Endothelial cell of hepatic sinusoid (primary cell): Measurements from ENCODE around the gene SFSWAP.
"Not testable (repeated sequence)": the region's sequence is repeated elsewhere in the genome, so short reads cannot be mapped to it uniquely, and the experiment has no call there.

Experiments used
- in situ Hi-C: cut with HindIII; loops from 2 replicates; pipeline ENCODE4 v1.10.0; 2017; ENCODE audit warnings: low sequenced_read_pairs

SFSWAP gene

DNA sequence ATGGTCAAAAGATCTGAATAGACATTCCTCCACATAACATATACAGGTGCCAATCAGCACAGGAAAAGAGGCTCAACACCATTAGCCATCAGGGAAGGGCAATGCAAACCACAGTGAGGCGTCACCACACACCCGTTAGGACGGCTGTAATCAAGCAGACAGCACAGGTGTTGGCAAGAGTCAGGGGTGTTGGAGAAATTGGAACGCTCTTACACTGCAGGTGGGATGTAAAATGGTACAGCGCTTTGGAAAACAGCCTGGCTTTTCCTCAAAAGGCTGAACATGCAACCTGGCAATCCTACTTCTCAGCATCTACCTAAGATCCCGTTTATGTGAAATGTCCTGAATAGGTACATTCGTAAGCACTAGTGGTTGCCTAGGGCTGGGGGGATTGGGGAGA is 95.8 kb downstream of the SFSWAP start:
- in situ Hi-C loops = no loop called here

DNA sequence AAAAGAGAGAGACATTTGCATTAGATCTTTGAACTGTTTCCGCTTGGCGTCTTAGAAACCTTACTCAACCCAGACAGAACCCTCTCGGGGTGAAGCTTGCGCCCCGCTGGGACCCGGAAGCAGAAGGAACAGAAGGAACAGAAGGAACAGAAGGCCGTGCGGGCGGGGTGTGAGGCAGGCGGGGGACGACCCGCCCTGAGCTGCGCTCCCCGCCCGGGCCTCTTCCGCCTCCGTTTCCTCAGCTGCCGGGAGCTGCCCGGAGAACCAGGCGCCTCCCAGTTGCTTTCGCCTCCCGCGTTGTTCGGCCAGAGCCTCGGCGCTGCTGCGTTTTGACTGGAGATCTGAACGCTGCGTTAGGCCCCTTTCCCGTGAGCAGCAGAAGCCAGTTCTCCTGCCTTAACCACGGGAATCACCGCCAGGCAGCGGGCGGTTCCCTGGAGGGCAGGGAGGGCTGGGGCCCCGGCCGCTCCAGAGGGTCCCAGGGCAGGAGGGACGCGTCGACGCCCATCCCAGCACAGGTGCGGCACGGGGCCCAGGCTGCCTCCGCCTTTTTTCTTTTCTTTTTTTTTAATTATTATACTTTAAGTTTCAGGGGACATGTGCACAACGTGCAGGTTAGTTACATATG is 98.0 kb downstream of the SFSWAP start:
- in situ Hi-C loops = no loop called here

DNA sequence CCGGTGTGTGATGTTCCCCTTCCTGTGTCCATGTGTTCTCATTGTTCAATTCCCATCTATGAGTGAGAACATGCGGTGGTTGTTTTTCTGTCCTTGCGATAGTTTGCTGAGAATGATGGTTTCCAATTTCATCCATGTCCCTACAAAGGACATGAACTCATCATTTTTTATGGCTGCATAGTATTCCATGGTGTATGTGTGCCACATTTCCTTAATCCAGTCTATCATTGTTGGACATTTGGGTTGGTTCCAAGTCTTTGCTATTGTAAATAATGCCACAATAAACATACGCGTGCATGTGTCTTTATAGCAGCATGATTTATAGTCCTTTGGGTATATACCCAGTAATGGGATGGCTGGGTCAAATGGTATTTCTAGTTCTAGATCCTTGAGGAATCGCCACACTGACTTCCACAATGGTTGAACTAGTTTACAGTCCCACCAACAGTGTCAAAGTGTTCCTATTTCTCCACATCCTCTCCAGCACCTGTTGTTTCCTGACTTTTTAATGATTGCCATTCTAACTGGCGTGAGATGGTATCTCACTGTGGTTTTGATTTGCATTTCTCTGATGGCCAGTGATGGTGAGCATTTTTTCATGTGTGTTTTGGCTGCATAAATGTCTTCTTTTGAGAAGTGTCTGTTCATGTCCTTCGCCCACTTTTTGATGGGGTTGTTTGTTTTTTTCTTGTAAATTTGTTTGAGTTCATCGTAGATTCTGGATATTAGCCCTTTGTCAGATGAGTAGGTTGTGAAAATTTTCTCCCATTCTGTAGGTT is 98.8 kb downstream of the SFSWAP start:
- in situ Hi-C loops = not testable (repeated sequence)

DNA sequence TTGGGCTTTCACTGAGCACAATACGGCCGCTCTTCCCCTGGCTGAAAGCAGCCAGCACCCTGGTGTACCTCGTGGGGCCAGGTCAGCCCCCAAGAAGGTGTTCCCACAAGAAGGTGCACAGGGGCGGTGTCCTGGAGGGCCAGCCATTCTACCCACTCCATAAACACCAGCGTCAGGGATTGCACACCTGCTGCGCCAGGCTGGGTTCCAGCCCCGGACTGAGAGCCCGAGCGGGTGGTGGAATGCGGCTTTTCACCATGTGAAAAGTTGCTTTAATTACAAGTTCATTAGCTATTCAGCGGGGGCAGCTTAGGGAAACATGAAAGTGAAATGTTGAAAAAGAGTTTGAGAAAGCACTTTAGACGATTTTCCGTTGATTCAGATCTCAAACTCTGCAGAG is 99.8 kb downstream of the SFSWAP start:
- in situ Hi-C loops = no loop called here

DNA sequence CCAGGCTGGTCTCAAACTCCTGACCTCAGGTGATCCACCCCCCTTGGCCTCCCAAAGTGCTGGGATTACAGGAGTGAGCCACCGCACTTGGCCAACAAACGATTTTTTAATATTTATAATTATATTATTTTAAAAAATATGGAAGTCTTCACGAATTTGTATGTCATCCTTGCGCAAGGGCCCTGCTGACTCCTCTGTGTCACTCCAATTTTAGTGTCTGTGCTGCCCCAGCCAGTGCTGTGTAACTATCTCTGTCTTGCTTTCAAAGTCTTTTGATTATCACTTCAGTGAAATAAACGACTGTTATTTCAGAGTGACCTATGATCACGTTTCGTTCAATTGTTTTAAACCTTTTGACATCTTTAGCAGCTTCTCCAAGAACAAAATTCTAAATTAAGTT is 104.2 kb downstream of the SFSWAP start:
- in situ Hi-C loops = loop anchor here (5.0 kb wide), 1 partner anchor 52 kb away; no protein-coding TSS in a partner anchor

DNA sequence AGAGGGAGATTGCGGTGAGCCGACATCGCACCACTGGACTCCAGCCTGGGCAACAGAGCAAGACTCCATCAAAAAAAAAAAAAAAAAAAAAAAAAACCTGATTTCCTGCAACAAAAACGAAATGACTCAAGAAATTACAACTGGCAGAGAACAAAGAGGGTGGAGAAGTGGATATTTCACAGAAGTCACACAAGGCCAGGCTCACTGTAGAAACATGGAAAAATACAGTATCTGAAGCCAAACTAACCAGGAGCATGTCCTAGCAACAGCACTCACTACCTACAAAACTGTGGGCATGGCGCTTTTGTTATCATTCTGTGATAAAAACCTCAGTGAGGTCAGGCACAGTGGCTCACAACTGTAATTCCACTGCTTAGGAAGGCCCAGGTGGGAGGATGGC is 105.6 kb downstream of the SFSWAP start:
- in situ Hi-C loops = loop anchor here (5.0 kb wide), 1 partner anchor 51 kb away; no protein-coding TSS in a partner anchor

DNA sequence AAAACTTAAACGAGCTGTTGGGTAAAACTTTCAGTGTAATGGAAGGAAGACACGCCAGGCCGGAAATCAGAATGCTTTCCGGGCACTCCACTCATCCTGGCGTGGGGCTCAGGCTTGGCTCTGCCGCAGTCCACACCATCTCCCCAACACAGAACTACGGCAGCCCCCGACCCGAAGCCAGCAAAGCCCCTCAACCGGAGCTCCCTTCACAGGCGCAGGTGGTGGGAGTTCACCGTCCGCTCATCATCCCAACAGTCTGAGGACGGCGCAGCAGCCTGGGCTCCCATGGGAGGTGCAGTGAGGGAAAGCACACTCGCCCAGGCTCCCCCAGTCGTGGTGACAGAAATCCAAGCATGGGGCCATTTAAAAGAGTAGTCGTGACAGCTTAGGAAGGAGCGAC is 106.4 kb downstream of the SFSWAP start:
- in situ Hi-C loops = loop anchor here (5.0 kb wide), 1 partner anchor 50 kb away; no protein-coding TSS in a partner anchor

DNA sequence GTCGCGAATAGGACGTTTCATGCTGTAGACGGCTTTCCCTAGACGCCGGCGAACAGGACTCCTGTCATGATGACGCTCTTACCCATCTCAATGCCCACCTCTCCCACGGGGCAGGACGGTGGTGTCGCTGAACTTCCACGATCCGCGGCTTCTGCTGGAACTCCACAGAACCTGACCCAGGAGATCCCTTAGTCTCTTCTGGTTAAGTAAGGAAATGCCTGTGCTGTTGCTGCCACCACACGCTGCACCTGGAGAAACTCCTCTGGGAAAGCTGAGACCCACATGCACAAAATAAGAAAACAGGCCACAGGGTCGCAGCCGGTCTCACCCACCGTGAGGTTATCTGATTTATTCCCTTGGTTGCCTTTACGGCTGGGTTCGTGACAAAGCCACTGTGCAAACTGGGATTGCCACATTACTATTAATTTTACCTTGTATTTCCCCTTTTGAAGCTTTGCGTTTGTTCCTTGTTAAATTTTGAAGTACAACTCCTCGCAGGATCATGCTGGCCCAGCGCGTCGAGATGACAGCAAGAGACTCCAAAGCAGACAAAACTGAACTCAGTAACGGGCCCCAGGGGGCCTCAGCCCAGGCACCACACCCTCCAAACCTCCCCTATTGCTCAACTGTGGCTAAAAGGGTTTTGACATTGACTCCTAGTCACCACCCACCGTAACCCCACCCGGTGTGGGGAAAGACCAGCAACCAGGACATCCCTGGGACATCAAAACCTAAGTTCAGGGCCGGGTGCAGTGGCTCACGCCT is 108.1 kb downstream of the SFSWAP start:
- in situ Hi-C loops = loop anchor here (5.0 kb wide), 1 partner anchor 48 kb away; no protein-coding TSS in a partner anchor

DNA sequence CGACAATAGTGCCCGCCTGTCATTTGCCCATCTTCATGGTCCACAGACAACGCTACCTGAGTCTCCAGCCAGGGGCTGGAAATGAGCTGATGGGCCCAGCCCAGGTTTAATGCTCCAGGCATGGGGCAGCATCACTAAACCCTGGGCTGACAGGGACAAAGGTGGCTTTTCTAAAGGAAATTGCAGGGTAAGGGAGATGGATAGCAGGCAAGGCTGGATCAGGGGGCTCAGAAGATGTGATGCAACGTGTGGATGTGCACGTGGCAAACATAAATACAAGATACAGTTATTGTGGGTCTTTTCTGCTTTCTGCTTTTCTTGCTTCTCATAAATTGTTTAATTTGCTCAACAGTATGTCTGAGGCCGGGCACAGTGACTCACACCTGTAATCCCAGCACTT is 113.6 kb downstream of the SFSWAP start:
- in situ Hi-C loops = no loop called here

DNA sequence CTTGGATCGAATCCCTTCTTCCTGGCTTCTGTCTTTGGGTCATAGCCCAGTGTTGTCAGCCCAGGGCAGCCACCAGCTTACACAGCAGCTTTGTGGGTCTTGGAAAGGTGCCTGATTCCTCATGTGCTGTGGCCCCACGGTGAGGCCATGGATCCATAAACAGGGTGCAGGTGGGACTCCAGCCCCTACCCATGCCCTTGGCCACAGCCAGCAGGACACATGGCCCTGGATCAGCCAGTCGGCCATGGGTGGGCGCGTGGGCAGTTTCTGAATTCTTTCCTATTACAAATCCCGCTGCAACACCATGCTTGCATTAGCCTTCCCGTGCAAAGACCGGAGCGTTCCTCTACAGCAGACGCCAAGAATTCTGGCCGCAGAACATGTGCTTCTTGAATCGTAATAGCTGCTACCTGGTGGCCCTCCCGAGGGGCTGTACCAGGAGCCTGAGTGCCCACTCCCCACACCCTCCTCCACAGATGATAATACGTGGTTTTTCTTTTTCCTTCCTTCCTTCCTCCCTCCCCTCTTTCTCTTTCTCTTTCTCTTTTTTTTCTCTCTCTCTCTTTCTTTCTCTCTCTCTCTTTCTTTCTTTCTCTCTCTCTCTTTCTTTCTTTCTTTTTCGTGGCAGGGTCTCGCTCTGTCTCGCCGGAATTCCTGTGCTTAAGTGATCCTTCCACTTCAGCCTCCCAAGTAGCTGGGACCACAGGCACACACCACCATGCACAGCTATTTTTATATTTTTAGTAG is 114.4 kb downstream of the SFSWAP start:
- in situ Hi-C loops = no loop called here

DNA sequence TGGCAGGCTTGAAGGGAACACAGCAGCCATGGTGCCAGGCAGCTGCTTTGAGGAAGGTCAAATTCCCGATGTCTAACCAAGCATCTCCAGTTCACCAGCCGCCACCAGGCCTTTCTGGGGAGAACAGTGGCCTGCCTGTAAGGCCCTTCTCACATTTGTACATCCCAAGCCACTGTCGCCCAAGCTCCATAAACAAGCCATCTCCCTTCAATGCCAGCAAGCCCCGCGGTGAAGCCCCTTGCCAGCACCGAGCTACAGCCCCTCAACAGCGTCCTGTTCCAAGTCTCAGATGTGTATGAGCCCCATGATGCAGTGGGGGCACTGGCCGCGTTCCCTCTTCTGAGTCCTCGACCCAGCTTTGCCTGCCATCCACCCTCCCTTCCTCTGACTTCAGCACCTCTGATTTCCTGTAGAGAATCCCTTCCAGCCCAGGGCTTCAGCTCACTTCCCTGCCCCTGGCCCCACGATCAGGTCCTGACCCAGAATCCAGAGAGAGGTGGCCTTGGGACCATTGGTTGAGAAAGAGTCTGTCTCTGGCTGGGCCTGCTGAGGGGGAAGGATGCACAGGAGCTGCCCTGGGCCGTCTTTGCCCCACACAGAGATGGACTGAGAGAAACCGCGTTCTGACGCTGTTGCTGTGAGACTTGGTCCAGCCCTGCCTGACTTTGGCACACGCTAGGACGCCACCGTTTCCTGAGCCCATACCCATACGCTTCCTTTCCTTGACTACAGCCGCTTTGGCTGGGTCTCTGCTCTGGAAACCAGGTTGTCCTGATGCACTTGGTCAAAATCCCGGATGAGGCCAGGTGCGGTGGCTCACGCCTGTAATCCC is 115.4 kb downstream of the SFSWAP start:
- in situ Hi-C loops = no loop called here

DNA sequence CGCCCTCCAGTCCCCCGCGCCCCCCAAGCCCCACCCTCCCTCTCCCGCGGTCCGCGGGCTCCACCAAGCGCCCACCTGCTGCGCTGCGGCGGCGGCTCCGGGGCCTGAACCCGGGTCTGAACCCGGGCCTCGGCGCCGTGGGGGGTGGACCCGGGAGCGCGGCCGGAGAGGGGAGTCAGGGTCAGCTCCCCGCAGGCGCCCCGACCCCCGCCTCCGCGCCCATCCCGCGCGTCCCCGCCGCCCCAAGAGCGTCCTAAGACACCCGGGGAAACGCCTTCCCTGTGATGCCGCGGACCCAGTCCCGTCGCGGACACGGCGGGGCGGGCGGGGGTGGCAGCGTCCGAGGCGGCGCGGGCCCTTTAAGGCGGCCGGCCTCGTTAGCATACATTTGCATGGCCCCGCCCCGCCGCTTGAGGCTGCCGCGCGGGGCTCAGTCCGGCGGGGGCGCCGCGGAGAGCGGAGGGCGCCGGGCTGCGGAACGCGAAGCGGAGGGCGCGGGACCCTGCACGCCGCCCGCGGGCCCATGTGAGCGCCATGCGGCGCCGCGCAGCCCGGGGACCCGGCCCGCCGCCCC is 117.2 kb downstream of the SFSWAP start, which contains the start of gene MMP17:
Gene MMP17 (plus strand): TSS at position 433 of the 574 bp plus-strand sequence. CDS start 102 bp downstream, at position 535.
- in situ Hi-C loops = no loop called here

DNA sequence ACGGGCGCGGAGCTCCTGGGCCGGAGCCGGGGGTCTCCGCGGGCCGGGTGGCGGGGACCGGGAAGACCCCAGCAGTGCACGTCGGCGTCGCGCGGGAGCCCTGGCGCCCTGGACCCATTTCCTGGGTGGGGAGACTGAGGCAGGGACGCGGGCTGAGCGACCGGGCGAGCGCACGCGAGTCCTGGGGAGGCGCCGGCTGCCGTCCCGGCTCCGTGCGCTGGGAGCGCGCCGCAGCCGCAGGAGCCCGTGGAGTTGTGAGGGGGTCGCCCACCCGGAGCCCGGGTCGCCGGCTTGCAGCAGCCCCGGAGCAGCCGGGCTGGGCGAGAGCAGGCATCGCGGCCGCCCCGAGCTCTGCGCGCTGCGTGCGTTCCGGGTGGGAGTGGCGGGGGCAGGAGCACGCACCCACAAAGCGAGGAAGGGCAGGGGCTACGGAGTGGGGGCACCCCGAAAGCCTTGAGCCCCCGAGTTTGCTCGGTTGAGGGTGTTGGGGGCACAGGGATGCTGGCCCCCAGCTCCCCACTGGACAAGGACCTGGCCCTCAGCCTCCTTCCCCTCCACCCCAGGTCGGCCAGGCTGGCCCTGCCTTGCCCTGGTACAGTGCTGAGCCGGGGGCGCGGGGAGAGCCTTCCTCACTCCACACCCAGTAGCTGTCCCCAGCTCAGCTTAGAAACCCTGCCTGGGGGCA is 117.9 kb downstream of the SFSWAP start:
- in situ Hi-C loops = no loop called here

DNA sequence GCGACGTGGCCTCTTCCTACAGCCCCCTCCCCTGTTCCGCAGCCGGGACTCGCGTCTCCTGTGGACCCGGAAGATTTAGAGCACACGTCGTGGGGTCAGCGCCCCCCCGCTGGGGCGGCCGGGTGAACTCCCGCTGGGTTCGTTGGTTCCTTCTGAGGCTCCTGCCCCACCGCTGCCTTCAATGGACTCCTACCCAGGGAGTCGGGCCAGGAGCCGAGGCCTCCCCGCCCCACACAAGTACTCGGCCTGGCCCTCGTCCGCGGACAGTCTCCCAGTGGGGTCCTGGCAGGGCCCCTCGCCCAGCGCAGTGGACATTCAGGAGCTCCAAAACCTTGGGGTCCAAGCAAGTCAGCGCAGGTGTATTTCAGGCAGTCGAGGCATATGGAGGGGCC is 118.5 kb downstream of the SFSWAP start:
- in situ Hi-C loops = no loop called here

DNA sequence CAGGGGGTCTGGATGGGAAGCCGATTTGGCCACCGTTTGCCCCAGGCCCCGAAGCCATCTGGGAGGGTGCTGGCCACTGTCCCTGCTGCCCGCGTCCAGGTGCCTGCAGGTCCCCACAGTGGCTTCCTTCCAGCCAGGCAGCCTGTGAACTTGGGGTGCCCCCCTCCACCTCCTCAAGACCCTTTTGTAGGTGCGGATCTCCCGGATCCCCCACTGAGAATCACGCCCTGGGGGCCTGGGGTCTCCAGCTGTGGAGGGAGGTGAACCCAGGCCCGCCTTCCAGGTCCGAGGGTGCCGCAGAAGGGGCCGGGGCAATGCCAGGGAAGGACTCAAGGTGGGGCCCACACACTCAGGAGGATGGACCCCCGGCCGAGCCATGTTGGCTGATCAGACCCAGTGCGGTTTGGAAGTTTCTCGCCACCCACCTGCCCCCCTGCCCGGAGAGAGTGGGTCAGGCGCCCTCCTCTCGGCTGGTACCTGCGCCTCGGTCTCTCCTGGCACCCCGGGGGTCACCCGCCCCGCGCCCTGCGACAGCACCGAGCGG is 119.0 kb downstream of the SFSWAP start:
- in situ Hi-C loops = no loop called here

DNA sequence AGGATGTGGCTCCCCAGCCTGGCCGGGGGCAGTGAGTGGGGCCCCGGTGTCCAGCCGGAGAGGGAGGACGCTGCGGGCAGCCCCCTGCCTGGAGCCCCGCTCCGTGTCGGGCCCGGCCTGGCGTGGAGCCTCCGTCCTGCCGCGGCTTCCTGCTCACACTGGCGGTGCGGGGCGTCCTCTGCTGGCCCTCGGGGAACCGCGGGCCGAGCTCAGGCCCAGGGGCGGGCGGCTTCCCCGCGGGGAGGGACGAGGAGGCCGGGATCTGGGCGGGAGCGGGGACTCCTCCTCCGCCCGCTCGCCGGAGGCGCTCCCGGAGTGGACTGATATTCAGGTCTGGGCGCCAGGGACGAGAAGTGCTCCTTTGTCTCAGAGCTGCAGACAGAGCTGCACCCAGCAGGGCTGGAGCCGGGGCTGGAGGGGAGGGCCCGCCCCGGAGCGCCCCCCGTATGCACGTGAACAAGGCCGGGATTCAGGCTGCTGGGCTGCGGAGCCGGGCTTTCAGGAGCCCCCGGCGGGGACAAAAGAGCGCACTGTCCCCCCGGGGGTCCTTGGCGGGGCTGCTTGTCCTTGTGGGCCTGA is 119.5 kb downstream of the SFSWAP start:
- in situ Hi-C loops = no loop called here

DNA sequence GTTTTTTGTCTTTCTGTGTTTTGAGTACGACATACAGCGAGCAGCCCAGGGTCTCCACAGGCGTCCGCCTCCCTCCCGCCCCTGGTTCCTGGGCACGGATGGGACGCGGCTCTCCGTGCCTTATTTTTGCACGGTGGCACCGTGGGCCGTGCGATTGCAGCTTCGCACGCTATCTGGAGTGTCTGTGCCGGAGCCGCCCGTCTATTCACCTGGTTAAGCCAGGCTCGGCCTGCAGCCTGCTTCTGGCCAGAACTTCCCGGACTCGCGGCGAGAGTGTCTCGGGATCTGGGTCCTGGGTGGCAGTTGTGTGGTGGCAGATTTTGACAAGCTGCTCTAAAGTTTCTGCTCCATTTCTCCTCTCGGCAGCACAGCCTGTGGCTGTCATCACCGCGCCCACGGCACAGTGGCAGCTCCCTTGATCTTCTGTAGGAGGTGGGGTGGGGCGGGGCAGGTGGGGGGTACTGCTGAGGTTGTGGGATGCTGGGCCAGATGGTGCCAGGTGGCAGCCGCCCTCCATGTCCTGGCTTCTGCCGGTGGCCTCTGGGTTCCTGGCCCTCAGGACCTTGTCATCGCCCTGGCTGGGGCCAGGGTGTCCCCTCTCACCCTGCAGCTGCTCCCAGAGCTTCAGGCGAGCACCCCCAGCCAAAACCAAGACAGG is 120.2 kb downstream of the SFSWAP start:
- in situ Hi-C loops = no loop called here

DNA sequence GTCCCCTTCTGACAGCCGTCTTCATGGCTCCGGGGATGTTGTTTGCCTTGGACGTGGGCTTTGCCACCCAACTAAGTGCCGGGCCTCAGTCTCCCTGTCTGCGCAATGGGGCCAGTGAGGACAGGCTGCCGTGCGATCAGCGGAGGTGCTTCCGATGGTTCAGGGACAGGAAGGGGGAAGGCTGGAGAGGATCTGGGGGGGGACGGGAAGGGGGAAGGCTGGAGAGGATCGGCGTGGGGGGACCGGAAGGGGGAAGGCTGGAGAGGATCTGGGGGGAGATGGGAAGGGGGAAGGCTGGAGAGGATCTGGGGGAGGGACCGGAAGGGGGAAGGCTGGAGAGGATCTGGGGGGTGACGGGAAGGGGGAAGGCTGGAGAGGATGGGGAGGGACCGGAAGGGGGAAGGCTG is 120.7 kb downstream of the SFSWAP start:
- in situ Hi-C loops = no loop called here
